ENCODE measurements around the gene PDE7B.

PDE7B gene

DNA sequence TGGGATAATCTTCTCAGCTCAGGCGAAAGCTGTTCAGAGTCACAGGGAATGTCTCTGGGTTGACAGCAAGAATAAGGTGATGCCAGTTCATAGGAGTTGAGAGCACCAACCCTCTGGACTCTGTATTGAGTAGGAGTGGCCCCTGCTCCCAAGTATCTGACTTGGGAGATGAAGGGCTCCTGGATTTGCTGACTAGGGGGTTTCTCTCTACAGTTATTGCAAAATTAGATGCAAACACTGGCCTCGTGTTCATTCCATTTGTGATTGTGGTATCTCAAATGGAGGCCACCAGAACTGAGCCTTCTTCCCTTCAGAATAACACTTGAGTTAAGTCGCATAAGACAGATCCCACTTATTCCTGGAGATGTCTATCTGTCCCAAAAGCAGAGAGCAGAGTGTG is 135.7 kb downstream of the PDE7B start:
- Histone ChIP-seq H3K36me3 (ENCODE audit: control insufficient read depth, insufficient read depth, low read length) (no peaks in the 10 kb centered on the region), H3K27me3 (replicated peaks; ENCODE audit: control insufficient read depth, insufficient read depth, low read length) (no peaks in the 10 kb centered on the region), H3K4me3 (replicated peaks; ENCODE audit: low read depth, low read length) (no peak overlapping the region)
- TF ChIP-seq, protein P1, sequence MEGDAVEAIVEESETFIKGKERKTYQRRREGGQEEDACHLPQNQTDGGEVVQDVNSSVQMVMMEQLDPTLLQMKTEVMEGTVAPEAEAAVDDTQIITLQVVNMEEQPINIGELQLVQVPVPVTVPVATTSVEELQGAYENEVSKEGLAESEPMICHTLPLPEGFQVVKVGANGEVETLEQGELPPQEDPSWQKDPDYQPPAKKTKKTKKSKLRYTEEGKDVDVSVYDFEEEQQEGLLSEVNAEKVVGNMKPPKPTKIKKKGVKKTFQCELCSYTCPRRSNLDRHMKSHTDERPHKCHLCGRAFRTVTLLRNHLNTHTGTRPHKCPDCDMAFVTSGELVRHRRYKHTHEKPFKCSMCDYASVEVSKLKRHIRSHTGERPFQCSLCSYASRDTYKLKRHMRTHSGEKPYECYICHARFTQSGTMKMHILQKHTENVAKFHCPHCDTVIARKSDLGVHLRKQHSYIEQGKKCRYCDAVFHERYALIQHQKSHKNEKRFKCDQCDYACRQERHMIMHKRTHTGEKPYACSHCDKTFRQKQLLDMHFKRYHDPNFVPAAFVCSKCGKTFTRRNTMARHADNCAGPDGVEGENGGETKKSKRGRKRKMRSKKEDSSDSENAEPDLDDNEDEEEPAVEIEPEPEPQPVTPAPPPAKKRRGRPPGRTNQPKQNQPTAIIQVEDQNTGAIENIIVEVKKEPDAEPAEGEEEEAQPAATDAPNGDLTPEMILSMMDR (IDR thresholded peaks at IDR 0.05; ENCODE audit: insufficient read depth, low read length, poor library complexity, severe bottlenecking) = no peak
- no peak for DNase-seq (ENCODE audit: extremely low read depth, insufficient read length)

DNA sequence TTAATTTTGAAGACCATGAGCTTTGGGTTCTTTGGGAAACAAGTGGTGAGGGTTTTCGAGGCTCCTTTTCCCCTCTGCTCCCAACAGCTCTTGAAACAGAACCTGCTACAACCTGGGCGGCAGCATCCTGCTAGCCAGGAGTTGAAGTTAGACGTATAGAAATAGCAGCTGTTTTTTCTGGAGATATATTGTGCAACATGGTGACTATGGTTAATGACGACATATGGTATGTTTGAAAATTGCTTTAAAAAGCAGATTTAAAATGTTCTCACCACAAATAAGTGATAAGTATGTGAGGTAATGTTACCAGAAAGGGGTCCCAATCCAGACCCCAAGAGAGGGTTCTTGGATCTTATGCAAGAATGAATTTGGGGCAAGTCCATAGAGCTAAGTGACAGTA is 138.9 kb downstream of the PDE7B start:
- TF ChIP-seq, protein P1 (IDR thresholded peaks at IDR 0.05; ENCODE audit: insufficient read depth, low read length, poor library complexity, severe bottlenecking) = no peak
- no peaks in the 10 kb centered on the region for H3K36me3 ChIP-seq (ENCODE audit: control insufficient read depth, insufficient read depth, low read length)
- H3K27me3 ChIP-seq (replicated peaks; ENCODE audit: control insufficient read depth, insufficient read depth, low read length) = no peaks in the 10 kb centered on the region; the same call in 1 of the 2 replicates
- no peak overlapping the region for H3K4me3 ChIP-seq (replicated peaks; ENCODE audit: low read depth, low read length)
- no peak for DNase-seq (ENCODE audit: extremely low read depth, insufficient read length)

DNA sequence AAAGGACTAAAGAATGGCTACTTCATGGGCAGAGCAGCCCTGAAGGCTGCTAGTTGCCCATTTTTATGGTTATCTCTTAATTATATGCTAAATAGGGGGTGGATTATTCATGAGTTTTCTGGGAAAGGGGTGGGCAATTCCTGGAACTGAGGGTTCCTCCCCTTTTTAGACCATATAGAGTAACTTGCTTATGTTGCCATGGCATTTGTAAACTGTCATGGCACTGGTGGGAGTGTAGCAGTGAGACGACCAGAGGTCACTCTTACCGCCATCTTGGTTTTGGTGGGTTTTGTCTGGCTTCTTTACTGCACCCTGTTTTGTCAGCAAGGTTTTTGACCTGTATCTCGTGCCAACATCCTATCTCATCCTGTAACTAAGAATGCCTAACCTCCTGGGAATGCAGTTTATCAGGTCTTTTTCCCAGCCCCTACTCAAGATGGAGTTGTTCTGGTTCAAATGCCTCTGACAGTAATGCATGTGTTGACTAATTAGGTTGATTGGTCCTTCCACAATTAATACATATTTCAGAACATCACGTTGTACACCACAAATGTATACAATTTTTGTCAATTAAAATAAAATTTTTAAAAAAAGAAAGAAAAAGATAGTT is 139.5 kb downstream of the PDE7B start:
- TF ChIP-seq, protein P1 (IDR thresholded peaks at IDR 0.05; ENCODE audit: insufficient read depth, low read length, poor library complexity, severe bottlenecking) = no peak
- no peaks in the 10 kb centered on the region for H3K36me3 ChIP-seq (ENCODE audit: control insufficient read depth, insufficient read depth, low read length)
- no peak for DNase-seq (ENCODE audit: extremely low read depth, insufficient read length)
- no peaks in the 10 kb centered on the region; the same call in 1 of the 2 replicates for H3K27me3 ChIP-seq (replicated peaks; ENCODE audit: control insufficient read depth, insufficient read depth, low read length)
- no peak overlapping the region for H3K4me3 ChIP-seq (replicated peaks; ENCODE audit: low read depth, low read length)

DNA sequence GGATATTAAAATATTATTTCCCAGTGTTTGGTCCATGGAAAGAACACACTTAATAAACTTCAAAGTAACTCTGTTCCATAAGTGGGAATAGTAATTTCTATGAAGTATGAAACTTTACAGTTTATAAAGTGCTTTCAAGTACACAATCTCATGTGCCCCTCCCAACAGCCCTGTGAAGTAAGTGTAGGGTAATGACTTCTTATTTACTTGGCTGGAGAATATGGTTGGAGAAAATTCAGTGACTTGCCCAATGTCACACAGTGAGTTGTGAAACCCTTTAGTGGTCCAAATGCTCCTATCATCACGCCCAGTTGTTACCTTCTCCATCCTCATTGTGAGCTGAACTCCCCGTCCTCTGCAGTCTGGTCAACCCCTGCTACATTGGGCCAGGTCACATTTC is 141.2 kb downstream of the PDE7B start:
- TF ChIP-seq, protein P1 (IDR thresholded peaks at IDR 0.05; ENCODE audit: insufficient read depth, low read length, poor library complexity, severe bottlenecking) = no peak
- Histone ChIP-seq H3K36me3 (ENCODE audit: control insufficient read depth, insufficient read depth, low read length) (no peaks in the 10 kb centered on the region), H3K4me3 (replicated peaks; ENCODE audit: low read depth, low read length) (no peak overlapping the region), H3K27me3 (replicated peaks; ENCODE audit: control insufficient read depth, insufficient read depth, low read length) (no peaks in the 10 kb centered on the region; the same call in 1 of the 2 replicates)
- DNase-seq (ENCODE audit: extremely low read depth, insufficient read length) = no peak

DNA sequence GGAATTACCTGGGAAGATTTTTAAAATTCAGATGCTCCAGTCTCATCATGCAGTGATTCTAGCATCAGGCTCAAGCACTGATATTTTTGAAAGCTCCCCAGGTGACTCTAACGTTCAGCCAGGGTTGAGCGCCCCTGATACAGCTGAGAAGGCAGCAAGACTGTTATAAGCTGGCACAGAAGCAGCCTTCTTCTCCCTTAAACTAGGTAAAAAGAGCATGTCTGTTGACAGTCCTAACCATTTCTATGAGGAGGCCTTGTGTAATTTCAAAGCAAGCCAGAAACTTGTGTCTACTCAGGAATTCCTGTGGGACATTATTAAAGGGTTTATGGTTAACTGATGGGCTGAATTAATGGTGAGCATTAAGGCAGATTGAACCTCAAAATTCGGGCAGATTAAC is 141.9 kb downstream of the PDE7B start:
- Histone ChIP-seq H3K4me3 (replicated peaks; ENCODE audit: low read depth, low read length) (no peak overlapping the region), H3K36me3 (ENCODE audit: control insufficient read depth, insufficient read depth, low read length) (no peaks in the 10 kb centered on the region), H3K27me3 (replicated peaks; ENCODE audit: control insufficient read depth, insufficient read depth, low read length) (no peaks in the 10 kb centered on the region; the same call in 1 of the 2 replicates)
- TF ChIP-seq, protein P1 (IDR thresholded peaks at IDR 0.05; ENCODE audit: insufficient read depth, low read length, poor library complexity, severe bottlenecking) = no peak
- no peak for DNase-seq (ENCODE audit: extremely low read depth, insufficient read length)

Data from GM06990 (cell line).